Kidney (tissue), 14 donors: ENCODE data around the gene SLC12A3. TPM values are rescaled to one million over a fixed set of nuclear protein-coding genes. Genes with fewer than 3 reads are reported as not detected.

Experiments used
- DNase-seq, 5 donors: peaks; one replicate each; pipeline ENCODE4 v3.0.0-alpha.2; 2013 to 2020
- FAIRE-seq: peaks from 2 replicates; lab custom pipeline; 2012; peaks lifted over from hg19 to GRCh38; lab: Jason Lieb, UNC
- H3K27ac ChIP-seq, 2 donors: one replicate each; pipeline ENCODE4 v1.7.0; 2013; ENCODE audit warnings: low read depth in 2 of 2, low read length in 2 of 2, inconsistent platforms in 1 of 2
- H3K27me3 ChIP-seq: one replicate; pipeline ENCODE4 v1.7.1; 2013; ENCODE audit warnings: low read length, inconsistent platforms; ENCODE audit not compliant: control insufficient read depth, insufficient read depth
- H3K36me3 ChIP-seq, 3 donors: one replicate each; pipeline versions ENCODE4 v1.7.0 to v1.7.1; 2013; ENCODE audit warnings: low read length in 3 of 3, control low read depth in 1 of 3, inconsistent platforms in 1 of 3; ENCODE audit not compliant: insufficient read depth in 3 of 3, control insufficient read depth in 2 of 3
- H3K4me1 ChIP-seq, 3 donors: one replicate each; pipeline versions ENCODE4 v1.7.0 to v1.7.1; 2013; ENCODE audit warnings: low read length in 3 of 3, inconsistent platforms in 1 of 3, low read depth in 1 of 3; ENCODE audit not compliant: control insufficient read depth in 2 of 3, insufficient read depth in 2 of 3
- H3K4me3 ChIP-seq, 3 donors: one replicate each; pipeline versions ENCODE4 v1.7.0 to v1.8.1; 2013; ENCODE audit warnings: low read length in 3 of 3, control low read depth in 1 of 3, inconsistent platforms in 1 of 3
- H3K9ac ChIP-seq, 3 donors: one replicate each; pipeline versions ENCODE4 v1.7.0 to v1.7.1; 2013; ENCODE audit warnings: low read length in 3 of 3, control low read depth in 1 of 3, inconsistent platforms in 1 of 3
- H3K9me3 ChIP-seq, 3 donors: one replicate each; pipeline versions ENCODE4 v1.7.0 to v1.7.1; 2013; ENCODE audit warnings: low read length in 3 of 3, control low read depth in 1 of 3, inconsistent platforms in 1 of 3; ENCODE audit not compliant: control insufficient read depth in 2 of 3, insufficient read depth in 1 of 3
- CTCF ChIP-seq: IDR thresholded peaks from 3 replicates; pipeline ENCODE4 v1.5.1; 2012; ENCODE audit warnings: mild to moderate bottlenecking, moderate library complexity, borderline replicate concordance; ENCODE audit not compliant: insufficient read depth; ENCODE audit errors: extremely low read depth
- intact Hi-C: fragments of 100-400 bp; cut with DNase I; formaldehyde crosslinking; loops from one replicate; pipeline ENCODE4 v1.11.1; 2022
- polyA plus RNA-seq: library from polyadenylated mRNA; stranded (reverse); fragments of 350-450 nt; fragmentation: Illumina TruSeq; extraction: RNeasy Lipid Tissue Mini Kit (QIAGEN cat#74804); gene quantifications from one replicate; pipeline ENCODE4 v1.2.3, GENCODE V29; 2014; ENCODE audit warnings: low read depth, low replicate concordance; ENCODE audit not compliant: insufficient read depth
- total RNA-seq: library from RNA; stranded (reverse); fragmentation: NEBNext Ultra II Directional; extraction: Animal tissue kit (Norgen Biotek cat#: 25700); gene quantifications from one replicate; pipeline ENCODE4 v1.2.1, GENCODE V29; 2021
- donor health status: control.
- donor health status: control.
- donor health status: control.
- donor health status: control.
- donor health status: control.
- donor health status: DM: yes; HTN: yes; CAD: no.
- donor health status: Normal renal cell carcinoma (clear cell type).

Gene SLC12A3
- total and polyA plus RNA-seq, 2 donors from 2014 or later, result 5.4 to 277 TPM

DNA sequence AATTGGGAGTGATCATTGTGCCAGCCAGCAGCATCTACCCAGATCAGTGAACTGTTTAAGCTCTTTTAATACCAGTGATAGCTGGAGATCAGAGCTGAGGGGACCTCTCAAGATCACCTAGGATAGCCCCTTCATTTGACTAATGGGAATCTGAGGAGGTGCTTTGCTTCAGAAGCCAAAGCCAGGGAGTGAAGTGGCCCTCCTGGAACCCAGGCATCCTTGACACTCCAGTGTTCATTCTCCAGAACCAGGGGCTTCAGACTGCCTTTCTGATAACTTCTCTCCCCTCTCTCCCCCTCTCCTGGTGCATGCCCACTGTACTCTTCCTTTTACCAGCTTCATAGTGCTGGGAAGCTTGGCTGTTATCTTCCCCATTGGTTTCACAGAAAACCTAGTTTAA lies 48.0 kb upstream of the SLC12A3 start:
- H3K4me3 ChIP-seq, result no peak overlapping the region
- H3K36me3 ChIP-seq, result peaks cover 0 to 6% (median 0%) of the 10 kb centered on the region in 3 donors
- FAIRE-seq, result no peak
- DNase-seq, result no peak
- intact Hi-C loops, result no loop called here
- H3K9me3 ChIP-seq, result no peaks in the 10 kb centered on the region
- peak overlapping the region in 1 of 2 donors; percentile 23 for H3K27ac ChIP-seq
- no peaks in the 10 kb centered on the region for H3K4me1 ChIP-seq
- TF ChIP-seq CTCF, result no peak
- no peaks in the 10 kb centered on the region for H3K27me3 ChIP-seq
- no peak overlapping the region for H3K9ac ChIP-seq

DNA sequence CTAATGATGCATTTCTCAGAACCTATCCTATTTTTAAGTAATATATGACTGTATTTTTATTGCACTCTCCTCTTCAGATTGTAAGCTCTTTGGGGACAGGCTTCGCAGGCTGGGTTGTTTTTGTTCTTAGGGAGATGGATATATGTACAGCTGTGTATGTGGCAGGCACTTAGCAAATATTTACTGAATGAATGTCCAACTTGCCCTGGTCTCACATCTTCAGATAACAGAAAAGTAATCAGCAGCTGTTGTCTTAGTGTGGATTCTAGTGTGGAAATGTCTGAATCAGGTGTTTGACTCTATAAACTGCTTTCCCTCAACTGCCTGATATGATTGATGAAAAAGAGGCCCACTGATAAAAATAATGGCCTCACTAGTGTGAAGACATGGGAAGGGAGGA lies 47.1 kb upstream of the SLC12A3 start:
- DNase-seq (no peak), FAIRE-seq (no peak)
- no peak for TF ChIP-seq CTCF
- H3K36me3 ChIP-seq, result peaks cover 0 to 6% (median 0%) of the 10 kb centered on the region in 3 donors
- H3K4me1 ChIP-seq, result no peaks in the 10 kb centered on the region
- no peaks in the 10 kb centered on the region for H3K27me3 ChIP-seq
- H3K27ac ChIP-seq, result no peak overlapping the region
- no peak overlapping the region for H3K9ac ChIP-seq
- intact Hi-C loops, result no loop called here
- H3K9me3 ChIP-seq, result no peaks in the 10 kb centered on the region
- H3K4me3 ChIP-seq, result no peak overlapping the region

GRCh38 chr16:56823081-56823733 lies 41.8 kb upstream of the SLC12A3 start:
- TF ChIP-seq CTCF, result no peak
- intact Hi-C loops, result no loop called here
- peaks cover 0 to 6% (median 4%) of the 10 kb centered on the region in 3 donors for H3K36me3 ChIP-seq
- no peaks in the 10 kb centered on the region for H3K9me3 ChIP-seq
- no peak overlapping the region for H3K27ac ChIP-seq
- no peak overlapping the region for H3K9ac ChIP-seq
- no peaks in the 10 kb centered on the region for H3K27me3 ChIP-seq
- DNase-seq, result no peak
- no peaks in the 10 kb centered on the region for H3K4me1 ChIP-seq
- FAIRE-seq, result no peak
- no peak overlapping the region for H3K4me3 ChIP-seq
